SK-N-SH (cell line): Measurements from ENCODE around the gene TRAF1. TPM values are rescaled to one million over a fixed set of nuclear protein-coding genes. Genes with fewer than 3 reads are reported as not detected.
A peak's percentile ranks its signal among the peaks of the same experiment; 100 is the strongest.

ENCODE experiments used
- CHD2 ChIP-seq: fragments of 150-350 bp; IDR thresholded peaks from 2 replicates; pipeline ENCODE4 v1.6.1; 2018; ENCODE audit warnings: low read length; ENCODE audit not compliant: partially characterized antibody
- EP300 ChIP-seq, 2 experiments: IDR thresholded peaks; 2 replicates each; pipeline versions ENCODE4 v1.4.0 to v1.6.1; 2012; ENCODE audit warnings: borderline replicate concordance in 1 of 2, low read depth in 1 of 2, low read length in 1 of 2
- EZH2phosphoT487 ChIP-seq: fragments of 200-600 bp; sonication (generic); IDR thresholded peaks from 2 replicates; pipeline ENCODE4 v1.6.1; 2017; ENCODE audit warnings: low read depth, mixed run types, mild to moderate bottlenecking, antibody characterized with exemption, moderate library complexity, borderline replicate concordance
- FOSL2 ChIP-seq: IDR thresholded peaks from 2 replicates; pipeline ENCODE4 v1.4.0; 2012; ENCODE audit warnings: low read depth, mild to moderate bottlenecking, moderate library complexity, borderline replicate concordance
- FOXM1 ChIP-seq: IDR thresholded peaks from 2 replicates; pipeline ENCODE4 v1.4.0; 2012; ENCODE audit warnings: low read depth, mild to moderate bottlenecking
- GABPA ChIP-seq: IDR thresholded peaks from 2 replicates; pipeline ENCODE4 v1.4.0; 2012; ENCODE audit warnings: low read depth, mild to moderate bottlenecking
- GATA2 ChIP-seq: sonication (generic); formaldehyde crosslinking; IDR thresholded peaks from 2 replicates; pipeline ENCODE4 v1.5.0; 2020; ENCODE audit warnings: mild to moderate bottlenecking, missing genetic modification reagents
- MXI1 ChIP-seq: IDR thresholded peaks from 2 replicates; pipeline ENCODE4 v1.6.1; 2012; ENCODE audit warnings: mild to moderate bottlenecking, low read depth, low read length, improper control_type of control experiment
- NFIC ChIP-seq: IDR thresholded peaks from 2 replicates; pipeline ENCODE4 v1.4.0; 2012; ENCODE audit warnings: borderline replicate concordance
- NRF1 ChIP-seq: IDR thresholded peaks from 2 replicates; pipeline ENCODE4 v1.6.1; 2012; ENCODE audit warnings: low read depth, mild to moderate bottlenecking, low read length
- RAD21 ChIP-seq: IDR thresholded peaks from 2 replicates; pipeline ENCODE4 v1.6.1; 2012; ENCODE audit warnings: mild to moderate bottlenecking, low read length
- RCOR1 ChIP-seq: fragments of 150-350 bp; IDR thresholded peaks from 2 replicates; pipeline ENCODE4 v1.6.1; 2017; ENCODE audit warnings: antibody characterized with exemption, low read length
- RFX5 ChIP-seq: IDR thresholded peaks from 2 replicates; pipeline ENCODE4 v1.6.1; 2012; ENCODE audit warnings: mild to moderate bottlenecking, improper control_type of control experiment, low read length
- TAF1 ChIP-seq: IDR thresholded peaks from 2 replicates; pipeline ENCODE4 v1.6.1; 2012; ENCODE audit warnings: low read depth, mild to moderate bottlenecking, low read length, moderate library complexity, borderline replicate concordance
- TCF12 ChIP-seq: IDR thresholded peaks from 2 replicates; pipeline ENCODE4 v1.4.0; 2012
- TEAD4 ChIP-seq: IDR thresholded peaks from 2 replicates; pipeline ENCODE4 v1.4.0; 2012; ENCODE audit warnings: mild to moderate bottlenecking, borderline replicate concordance; ENCODE audit not compliant: insufficient read depth
- polyA plus RNA-seq, 3 experiments: library from polyadenylated mRNA; depleted of rRNA; stranded (reverse); fragments of >200 nt; gene quantifications; 2 replicates each; pipeline ENCODE4 v1.2.3, GENCODE V29; 2012
- TF ChIP-seq, protein P1 (sequence below): IDR thresholded peaks from 2 replicates; pipeline ENCODE4 v1.6.1; 2012; ENCODE audit warnings: mild to moderate bottlenecking, low read depth, low read length, moderate library complexity
- TF ChIP-seq, protein P2 (sequence below): IDR thresholded peaks from 2 replicates; pipeline ENCODE4; 2012
- TF ChIP-seq, protein P3 (sequence below): IDR thresholded peaks from 2 replicates; pipeline ENCODE4 v1.4.0; 2012; ENCODE audit warnings: low read depth

The TRAF1 gene
- polyA plus RNA-seq, 1 of the 3 experiments (the other 2 are of a cell fraction), result 1.2 TPM

DNA sequence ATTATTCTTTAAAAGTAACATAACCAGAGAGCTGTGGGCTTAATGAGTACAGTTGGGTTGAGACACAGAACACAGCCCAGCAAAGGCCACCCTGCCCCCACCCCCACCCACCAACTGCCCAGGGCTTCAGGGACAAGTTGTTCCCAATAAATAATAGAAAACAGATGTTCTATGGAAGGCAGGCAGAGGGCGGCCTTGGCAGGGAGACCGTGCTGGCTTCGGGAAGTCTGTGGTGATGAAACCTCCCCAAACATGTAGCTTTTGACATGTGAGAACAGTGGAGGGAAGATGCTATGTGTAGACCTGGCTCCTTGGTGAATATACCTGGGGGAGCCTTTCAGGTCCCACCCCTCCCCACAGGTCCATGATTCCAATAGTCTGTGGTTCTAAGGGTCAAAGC, 10.0 kb downstream of the TRAF1 start (continued):
- TF ChIP-seq, protein P1, sequence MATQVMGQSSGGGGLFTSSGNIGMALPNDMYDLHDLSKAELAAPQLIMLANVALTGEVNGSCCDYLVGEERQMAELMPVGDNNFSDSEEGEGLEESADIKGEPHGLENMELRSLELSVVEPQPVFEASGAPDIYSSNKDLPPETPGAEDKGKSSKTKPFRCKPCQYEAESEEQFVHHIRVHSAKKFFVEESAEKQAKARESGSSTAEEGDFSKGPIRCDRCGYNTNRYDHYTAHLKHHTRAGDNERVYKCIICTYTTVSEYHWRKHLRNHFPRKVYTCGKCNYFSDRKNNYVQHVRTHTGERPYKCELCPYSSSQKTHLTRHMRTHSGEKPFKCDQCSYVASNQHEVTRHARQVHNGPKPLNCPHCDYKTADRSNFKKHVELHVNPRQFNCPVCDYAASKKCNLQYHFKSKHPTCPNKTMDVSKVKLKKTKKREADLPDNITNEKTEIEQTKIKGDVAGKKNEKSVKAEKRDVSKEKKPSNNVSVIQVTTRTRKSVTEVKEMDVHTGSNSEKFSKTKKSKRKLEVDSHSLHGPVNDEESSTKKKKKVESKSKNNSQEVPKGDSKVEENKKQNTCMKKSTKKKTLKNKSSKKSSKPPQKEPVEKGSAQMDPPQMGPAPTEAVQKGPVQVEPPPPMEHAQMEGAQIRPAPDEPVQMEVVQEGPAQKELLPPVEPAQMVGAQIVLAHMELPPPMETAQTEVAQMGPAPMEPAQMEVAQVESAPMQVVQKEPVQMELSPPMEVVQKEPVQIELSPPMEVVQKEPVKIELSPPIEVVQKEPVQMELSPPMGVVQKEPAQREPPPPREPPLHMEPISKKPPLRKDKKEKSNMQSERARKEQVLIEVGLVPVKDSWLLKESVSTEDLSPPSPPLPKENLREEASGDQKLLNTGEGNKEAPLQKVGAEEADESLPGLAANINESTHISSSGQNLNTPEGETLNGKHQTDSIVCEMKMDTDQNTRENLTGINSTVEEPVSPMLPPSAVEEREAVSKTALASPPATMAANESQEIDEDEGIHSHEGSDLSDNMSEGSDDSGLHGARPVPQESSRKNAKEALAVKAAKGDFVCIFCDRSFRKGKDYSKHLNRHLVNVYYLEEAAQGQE, result no peak
- TF ChIP-seq, protein P2, sequence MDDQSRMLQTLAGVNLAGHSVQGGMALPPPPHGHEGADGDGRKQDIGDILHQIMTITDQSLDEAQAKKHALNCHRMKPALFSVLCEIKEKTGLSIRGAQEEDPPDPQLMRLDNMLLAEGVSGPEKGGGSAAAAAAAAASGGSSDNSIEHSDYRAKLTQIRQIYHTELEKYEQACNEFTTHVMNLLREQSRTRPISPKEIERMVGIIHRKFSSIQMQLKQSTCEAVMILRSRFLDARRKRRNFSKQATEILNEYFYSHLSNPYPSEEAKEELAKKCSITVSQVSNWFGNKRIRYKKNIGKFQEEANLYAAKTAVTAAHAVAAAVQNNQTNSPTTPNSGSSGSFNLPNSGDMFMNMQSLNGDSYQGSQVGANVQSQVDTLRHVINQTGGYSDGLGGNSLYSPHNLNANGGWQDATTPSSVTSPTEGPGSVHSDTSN, result no peak
- TF ChIP-seq RCOR1 (no peak), GATA2 (CRISPR knock-in tag) (no peak), NFIC (peak; percentile 22; the same call in 1 of the 2 replicates), GABPA (no peak), TAF1 (no peak), RAD21 (peak; percentile 52), TEAD4 (no peak), EZH2phosphoT487 (no peak), MXI1 (no peak), FOXM1 (no peak), RFX5 (no peak), CHD2 (peak; percentile 55), EP300 (IDR thresholded peaks at IDR 0.05; ENCODE audit: borderline replicate concordance in 1 of 2, low read depth in 1 of 2, low read length in 1 of 2) (peak in 1 of 2 experiments; percentile 63; a peak in 1 of 4 replicates), FOSL2 (no peak), TCF12 (peak; percentile 89), NRF1 (no peak)
- TF ChIP-seq, protein P3, sequence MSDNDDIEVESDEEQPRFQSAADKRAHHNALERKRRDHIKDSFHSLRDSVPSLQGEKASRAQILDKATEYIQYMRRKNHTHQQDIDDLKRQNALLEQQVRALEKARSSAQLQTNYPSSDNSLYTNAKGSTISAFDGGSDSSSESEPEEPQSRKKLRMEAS, result no peak
